ENCODE results near the gene SPATA24. TPM values are rescaled to one million over a fixed set of nuclear protein-coding genes. Genes with fewer than 3 reads are reported as not detected.

The SPATA24 gene
- total and polyA plus RNA-seq, 2 of the 13 experiments (the other 11 are each of a cell fraction or from before 2014, with no cell fraction given): 6.0 to 11.1 TPM

DNA sequence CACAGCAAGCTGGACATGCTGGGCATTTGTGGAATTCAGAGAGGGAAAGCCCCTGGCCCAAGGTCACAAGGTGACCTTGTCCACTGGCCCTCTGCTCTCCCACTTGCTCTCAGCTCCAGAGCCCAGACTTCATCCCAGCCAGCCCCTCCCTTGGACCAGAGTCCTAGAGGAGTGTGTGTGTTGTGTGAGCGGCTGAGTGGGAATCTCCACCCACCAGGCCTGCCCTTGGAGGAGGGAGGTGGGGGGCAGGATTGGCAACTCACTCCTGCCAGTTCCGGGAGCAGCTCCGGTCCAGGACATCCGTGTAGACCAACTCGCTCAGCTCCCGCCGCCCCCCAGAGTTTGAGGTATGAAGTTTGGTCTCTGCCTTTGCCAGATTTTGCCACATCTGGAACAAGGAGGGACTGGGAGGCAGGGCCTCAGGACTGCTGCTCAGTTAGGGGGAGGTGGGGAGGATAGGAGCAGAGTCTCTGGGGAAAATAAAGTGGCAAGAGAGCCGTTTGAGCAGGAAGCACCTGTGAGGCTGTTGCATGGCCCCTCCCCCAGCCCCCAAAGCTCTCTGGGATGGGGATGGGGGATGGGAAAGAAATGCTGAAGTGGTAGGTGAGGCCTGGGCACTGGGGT, 15.6 kb downstream of the SPATA24 start (continued):
- TF ChIP-seq SNRNP70 (IDR thresholded peaks at IDR 0.05; ENCODE audit: low read depth, low read length) (no peak), SP4 (CRISPR knock-in tag; IDR thresholded peaks at IDR 0.05) (0 out of 2 replicates have a peak, but pooled peaks have one; percentile 53), ZNF333 (CRISPR knock-in tag; IDR thresholded peaks at IDR 0.05; ENCODE audit: borderline replicate concordance) (no peak), SAP130 (CRISPR knock-in tag; IDR thresholded peaks at IDR 0.05; ENCODE audit: low read depth) (peak; percentile 73), HNF1B (CRISPR knock-in tag; IDR thresholded peaks at IDR 0.05) (peak; percentile 45; the same call in 1 of the 2 replicates), MTA1 (CRISPR knock-in tag; IDR thresholded peaks at IDR 0.05; ENCODE audit: borderline replicate concordance) (peak; percentile 87), RARG (CRISPR knock-in tag; IDR thresholded peaks at IDR 0.05; ENCODE audit: low read depth) (no peak), ZMYM4 (CRISPR knock-in tag; IDR thresholded peaks at IDR 0.05) (0 out of 2 replicates have a peak, but pooled peaks have one; percentile 14), KLF16 (CRISPR knock-in tag; IDR thresholded peaks at IDR 0.05) (no peak), SKIL (CRISPR knock-in tag; IDR thresholded peaks at IDR 0.05; ENCODE audit: borderline replicate concordance) (0 out of 2 replicates have a peak, but pooled peaks have one; percentile 55), ZNF629 (CRISPR knock-in tag; conservative IDR thresholded peaks at IDR 0.05) (no peak), PITX1 (CRISPR knock-in tag; IDR thresholded peaks at IDR 0.05) (0 out of 2 replicates have a peak, but pooled peaks have one; percentile 66), ADNP (CRISPR knock-in tag; IDR thresholded peaks at IDR 0.05) (no peak), ZBTB42 (CRISPR knock-in tag; IDR thresholded peaks at IDR 0.05) (0 out of 2 replicates have a peak, but pooled peaks have one; percentile 73), ZBTB37 (CRISPR knock-in tag; IDR thresholded peaks at IDR 0.05) (peak; percentile 96), ZNF317 (CRISPR knock-in tag; IDR thresholded peaks at IDR 0.05) (0 out of 2 replicates have a peak, but pooled peaks have one; percentile 20), NR2C2 (CRISPR knock-in tag; IDR thresholded peaks at IDR 0.05; ENCODE audit: borderline replicate concordance) (0 out of 2 replicates have a peak, but pooled peaks have one; percentile 41), IRF2 (CRISPR knock-in tag; IDR thresholded peaks at IDR 0.05) (peak; percentile 48; the same call in 1 of the 2 replicates), HNF4A (CRISPR knock-in tag; IDR thresholded peaks at IDR 0.05) (peak; percentile 83), TFE3 (CRISPR knock-in tag; IDR thresholded peaks at IDR 0.05) (no peak)
- TF ChIP-seq, protein P1, sequence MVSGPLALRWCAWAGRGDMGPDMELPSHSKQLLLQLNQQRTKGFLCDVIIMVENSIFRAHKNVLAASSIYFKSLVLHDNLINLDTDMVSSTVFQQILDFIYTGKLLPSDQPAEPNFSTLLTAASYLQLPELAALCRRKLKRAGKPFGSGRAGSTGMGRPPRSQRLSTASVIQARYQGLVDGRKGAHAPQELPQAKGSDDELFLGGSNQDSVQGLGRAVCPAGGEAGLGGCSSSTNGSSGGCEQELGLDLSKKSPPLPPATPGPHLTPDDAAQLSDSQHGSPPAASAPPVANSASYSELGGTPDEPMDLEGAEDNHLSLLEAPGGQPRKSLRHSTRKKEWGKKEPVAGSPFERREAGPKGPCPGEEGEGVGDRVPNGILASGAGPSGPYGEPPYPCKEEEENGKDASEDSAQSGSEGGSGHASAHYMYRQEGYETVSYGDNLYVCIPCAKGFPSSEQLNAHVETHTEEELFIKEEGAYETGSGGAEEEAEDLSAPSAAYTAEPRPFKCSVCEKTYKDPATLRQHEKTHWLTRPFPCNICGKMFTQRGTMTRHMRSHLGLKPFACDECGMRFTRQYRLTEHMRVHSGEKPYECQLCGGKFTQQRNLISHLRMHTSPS (CRISPR knock-in tag; IDR thresholded peaks at IDR 0.05; ENCODE audit: low read depth): peak; percentile 90; the same call in 1 of the 2 replicates

Measured in HepG2 (cell line).